GM21717 (cell line): Measurements from ENCODE around the gene CFAP57.
"Not testable (repeated sequence)": the region's sequence is repeated elsewhere in the genome, so short reads cannot be mapped to it uniquely, and the experiment has no call there.

ENCODE experiments used
- ATAC-seq: cut with Tn5 transposase; IDR thresholded peaks from one replicate; pipeline ENCODE4 v1.9.1; 2021; ENCODE audit warnings: mild to moderate bottlenecking, moderate library complexity; ENCODE audit not compliant: unreplicated experiment

CFAP57 gene

DNA sequence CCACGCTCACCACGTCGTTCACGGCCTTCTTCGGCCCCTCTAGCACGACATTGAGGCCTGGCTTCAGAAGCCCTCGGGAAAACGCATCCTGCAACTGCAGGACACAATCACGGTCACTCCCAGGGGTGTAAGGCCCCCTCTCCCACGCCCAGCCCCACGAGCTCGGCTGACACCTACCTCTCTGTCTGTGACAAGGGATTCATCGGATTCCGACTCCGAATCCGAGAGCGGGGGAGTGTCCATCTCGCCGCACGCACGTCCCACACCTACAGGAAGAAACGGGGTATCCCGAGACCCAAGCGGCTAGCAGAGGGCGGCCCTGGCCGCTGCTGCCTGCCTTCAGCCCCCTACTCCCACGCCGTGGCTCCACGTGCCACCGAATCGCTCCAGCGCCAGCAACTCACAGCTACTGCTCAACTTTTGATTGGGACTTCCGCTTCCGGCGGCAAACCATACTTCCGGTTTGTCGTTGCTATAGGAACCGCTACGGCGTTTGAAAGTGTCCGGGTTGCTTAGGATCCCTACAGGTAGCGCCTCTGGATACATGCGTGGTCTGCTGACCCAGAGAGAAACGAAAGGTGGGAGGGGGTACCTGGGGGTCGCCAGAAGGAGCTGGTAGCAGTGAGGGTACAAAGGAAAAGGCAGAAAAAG is at the start of gene CFAP57, which contains the start of gene EBNA1BP2:
Gene CFAP57, plus strand, starts transcription at position 455 of the 651 bp plus-strand sequence. CDS start 424 bp downstream, outside the sequence.
Gene EBNA1BP2, minus strand, starts transcription at position 415 of the 651 bp plus-strand sequence. Its CDS starts 172 bp downstream, at position 243.
- peak; percentile 83 for ATAC-seq

GRCh38 chr1:43123031-43123430 is 49.1 kb upstream of the CFAP57 start:
- no peak for ATAC-seq

- ATAC-seq = no peak
Observed at GRCh38 chr1:43128816-43129215, 43.3 kb upstream of the CFAP57 start.

- ATAC-seq = no peak
Observed at GRCh38 chr1:43129426-43129825, 42.7 kb upstream of the CFAP57 start.

GRCh38 chr1:43134068-43134467 is 38.1 kb upstream of the CFAP57 start:
- ATAC-seq = no peak

- no peak for ATAC-seq
Observed at GRCh38 chr1:43134640-43135039, 37.5 kb upstream of the CFAP57 start.

- ATAC-seq = no peak
Observed at GRCh38 chr1:43135857-43136781, 36.0 kb upstream of the CFAP57 start.

DNA sequence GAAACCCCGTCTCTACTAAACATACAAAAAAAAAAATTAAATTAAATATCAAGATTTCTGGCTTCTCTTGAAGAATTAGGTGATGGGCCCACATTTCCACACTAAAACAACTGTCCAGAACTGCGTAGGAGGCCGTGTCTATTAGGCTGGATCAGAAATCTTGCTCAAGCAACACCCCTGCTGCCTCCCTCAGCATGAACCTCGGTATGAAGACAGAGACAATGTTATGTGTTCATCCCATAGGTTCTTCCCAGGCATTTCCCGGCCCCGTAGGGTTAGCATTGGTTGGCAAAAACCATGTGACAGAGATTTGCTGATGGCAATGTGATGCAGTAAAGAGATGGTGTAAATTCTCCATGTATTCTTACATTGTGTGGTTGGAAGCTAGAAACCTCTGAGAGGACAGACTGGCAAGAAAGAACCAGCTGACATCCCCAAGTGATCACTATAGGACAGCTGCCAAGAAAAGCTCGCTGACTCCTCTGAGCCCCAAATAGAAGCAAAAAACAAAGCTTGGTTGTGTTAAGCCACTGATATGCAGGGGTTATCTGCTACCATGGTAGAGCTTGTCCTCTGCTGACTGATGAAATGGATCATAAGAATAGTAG is 34.6 kb upstream of the CFAP57 start:
- ATAC-seq = no peak

GRCh38 chr1:43139295-43139694 is 32.8 kb upstream of the CFAP57 start:
- ATAC-seq = not testable (repeated sequence)

DNA sequence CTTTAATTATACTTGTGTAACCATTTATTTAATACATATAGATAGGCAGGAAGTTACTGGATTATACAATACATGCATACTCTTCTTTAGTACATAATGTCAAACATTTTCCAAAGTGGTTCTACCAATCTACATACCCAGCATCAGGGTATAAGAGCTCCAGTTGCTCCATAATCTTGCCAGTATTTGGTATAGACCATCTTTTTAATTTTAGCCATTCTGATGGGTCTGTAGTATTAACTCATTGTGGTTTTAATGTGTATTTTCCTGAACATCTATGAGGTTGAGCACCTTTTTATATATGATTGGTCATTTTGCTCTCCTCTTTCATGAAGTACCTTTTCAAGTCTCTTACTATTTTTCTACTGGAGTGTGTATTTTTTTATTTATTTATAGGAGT is 32.1 kb upstream of the CFAP57 start:
- ATAC-seq = no peak

DNA sequence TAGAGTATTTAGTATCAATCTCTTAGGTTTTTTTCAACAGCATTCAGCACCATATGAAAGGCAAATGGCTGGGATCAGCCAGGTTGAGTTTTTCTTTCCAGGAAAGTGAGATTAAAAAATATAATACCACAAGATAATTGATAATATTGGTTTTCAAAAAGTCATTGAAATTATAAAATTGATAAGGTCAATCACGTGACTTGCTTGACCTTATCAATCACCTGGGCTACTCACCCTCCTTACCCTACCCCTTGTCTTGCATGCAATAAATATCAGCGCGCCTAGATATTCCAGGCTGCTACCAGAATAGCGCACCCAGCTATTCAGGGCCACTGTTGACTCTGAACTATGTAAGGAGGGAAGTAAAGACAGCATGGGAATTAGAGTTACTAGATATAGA is 31.5 kb upstream of the CFAP57 start:
- no peak for ATAC-seq

DNA sequence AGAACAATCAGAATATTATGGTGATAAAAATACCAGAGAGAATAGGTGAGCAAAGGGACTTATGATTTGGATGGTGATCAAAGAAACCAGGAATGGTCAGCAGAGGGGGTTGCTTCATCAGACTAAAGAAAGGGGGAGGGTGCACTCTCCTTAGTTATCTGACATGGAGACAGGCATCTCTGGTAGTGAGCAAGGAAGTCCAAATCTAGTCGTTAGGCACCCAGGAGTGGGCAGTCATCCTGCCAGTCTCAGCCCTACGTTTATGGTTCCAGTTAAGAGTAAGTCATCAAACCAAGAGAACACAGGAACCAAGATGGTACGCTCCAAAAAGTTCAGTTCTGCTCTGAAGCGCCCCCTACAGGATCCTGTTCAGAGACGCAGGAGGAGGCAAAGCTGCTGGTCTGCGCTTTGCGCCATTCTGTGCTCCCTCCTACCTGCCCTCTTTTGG is 28.7 kb upstream of the CFAP57 start:
- ATAC-seq = no peak

DNA sequence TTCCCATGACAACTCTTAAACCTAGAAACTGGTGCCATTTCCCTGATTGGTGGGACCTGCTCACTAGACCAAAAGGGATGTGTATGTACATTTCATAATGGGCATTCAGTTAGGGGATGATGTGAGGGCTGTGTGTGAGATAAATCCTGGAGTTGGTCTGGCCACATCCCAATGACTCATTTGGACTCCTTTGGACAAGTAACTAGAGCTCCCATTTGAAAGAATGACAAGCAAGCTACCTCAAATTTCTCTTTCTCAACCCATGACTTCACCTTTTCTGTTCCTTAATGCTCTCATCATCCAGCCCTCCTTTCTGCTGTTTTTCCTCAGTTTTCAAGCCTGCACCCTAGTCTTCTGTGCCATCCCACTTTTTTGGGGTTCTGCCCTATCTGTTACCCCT is 27.9 kb upstream of the CFAP57 start:
- no peak for ATAC-seq

DNA sequence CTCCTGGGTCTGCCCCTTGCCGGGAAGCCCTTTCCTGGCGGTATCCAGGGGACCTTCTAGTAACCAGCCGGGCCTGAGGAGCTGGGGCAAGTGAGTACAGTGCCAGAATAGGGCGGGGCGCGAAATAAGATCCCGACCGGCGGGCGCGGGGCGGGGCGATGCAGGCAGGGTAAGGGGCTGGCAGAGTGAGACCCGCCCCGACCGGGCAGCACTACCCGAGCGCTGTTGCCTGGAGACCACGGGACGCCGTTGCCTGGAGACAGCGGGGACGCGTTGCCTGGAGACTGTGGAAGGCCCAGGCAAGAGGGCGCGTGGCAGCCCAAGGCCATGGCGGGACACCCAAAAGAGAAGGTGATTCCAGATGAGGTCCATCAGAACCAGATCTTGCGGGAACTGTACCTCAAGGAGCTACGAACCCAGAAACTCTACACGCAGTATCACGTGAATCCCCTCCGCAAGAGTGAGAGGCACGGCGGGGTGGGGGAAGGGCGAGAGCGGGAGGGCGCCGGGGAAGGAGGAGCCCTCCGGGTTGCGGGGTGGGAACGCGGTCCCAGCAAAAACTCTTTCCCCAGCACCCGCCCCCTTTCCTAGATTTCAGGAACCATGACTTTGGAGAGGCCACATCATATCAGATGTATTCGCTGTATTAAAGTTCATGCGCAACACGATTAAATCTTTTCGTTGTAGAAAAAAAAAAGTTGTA is 24.4 kb upstream of the CFAP57 start:
- ATAC-seq = no peak

- ATAC-seq = no peak
Observed at GRCh38 chr1:43149889-43150288, 22.2 kb upstream of the CFAP57 start.

DNA sequence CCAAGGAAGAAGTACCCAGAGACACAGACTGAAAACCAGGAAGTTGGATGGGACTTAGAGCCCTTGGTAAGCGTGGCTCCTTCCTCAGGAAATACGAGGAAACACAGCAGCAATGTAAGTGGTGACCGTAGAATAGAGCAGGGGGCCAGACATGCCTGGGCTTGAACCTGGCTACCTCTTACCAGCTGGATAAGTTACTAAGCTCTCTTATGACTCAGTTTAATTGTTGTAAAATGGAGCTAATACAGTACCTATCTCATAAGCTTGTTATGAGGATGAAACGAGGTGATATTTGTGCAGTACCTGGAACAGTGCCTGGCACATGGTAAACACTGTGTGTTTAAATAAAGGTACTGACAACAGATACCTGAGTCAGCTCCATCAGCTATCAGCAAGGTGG is 19.3 kb upstream of the CFAP57 start:
- ATAC-seq = no peak

- no peak for ATAC-seq
Observed at GRCh38 chr1:43153443-43153842, 18.7 kb upstream of the CFAP57 start.

GRCh38 chr1:43156026-43156425 is 16.1 kb upstream of the CFAP57 start:
- ATAC-seq = no peak

DNA sequence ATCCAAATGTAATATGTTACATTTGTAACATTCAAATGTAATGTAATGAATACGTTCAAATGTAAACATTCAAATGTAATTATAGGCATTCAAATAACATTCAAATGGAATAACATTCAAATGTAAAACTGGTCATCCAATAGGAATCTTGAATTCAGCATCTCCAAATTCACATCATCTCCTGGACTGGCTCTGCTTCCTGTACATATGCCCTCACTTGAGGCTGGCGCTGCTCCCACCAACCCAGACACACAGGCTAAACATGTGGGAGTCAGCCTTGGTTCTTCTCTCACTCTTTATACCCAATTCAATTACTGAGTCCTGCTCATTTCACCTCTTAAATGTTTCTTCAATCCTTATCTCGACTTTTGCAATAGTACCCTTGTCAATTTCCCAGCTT is 7.0 kb upstream of the CFAP57 start:
- no peak for ATAC-seq

- no peak for ATAC-seq
Observed at GRCh38 chr1:43165765-43166164, 6.4 kb upstream of the CFAP57 start.

- ATAC-seq = no peak
Observed at GRCh38 chr1:43171312-43171875, 736 bp upstream of the CFAP57 start.
